ENCODE results near the gene CDK11A.
A peak's percentile ranks its signal among the peaks of the same experiment; 100 is the strongest.
"Not testable (repeated sequence)": the region's sequence is repeated elsewhere in the genome, so short reads cannot be mapped to it uniquely, and the experiment has no call there.

The CDK11A gene

DNA sequence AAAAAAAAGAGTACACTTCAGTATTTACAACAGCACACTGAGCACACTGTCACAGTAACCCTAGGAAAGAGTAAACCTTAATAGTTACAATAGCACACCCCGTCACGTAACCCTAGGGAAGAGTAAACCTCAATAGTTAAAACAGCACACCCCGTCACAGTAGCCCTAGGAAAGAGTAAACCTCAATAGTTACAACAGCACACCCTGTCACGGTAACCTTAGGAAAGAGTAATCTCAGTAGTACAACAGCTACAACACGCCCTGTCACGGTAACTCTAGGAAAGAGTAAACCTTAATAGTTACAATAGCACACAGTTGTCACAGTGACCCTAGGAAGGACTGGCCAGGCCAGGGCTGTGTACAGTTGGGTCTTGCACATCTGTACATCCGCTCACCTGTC is 3.0 kb downstream of the CDK11A start:
- no peak for DNase-seq

DNA sequence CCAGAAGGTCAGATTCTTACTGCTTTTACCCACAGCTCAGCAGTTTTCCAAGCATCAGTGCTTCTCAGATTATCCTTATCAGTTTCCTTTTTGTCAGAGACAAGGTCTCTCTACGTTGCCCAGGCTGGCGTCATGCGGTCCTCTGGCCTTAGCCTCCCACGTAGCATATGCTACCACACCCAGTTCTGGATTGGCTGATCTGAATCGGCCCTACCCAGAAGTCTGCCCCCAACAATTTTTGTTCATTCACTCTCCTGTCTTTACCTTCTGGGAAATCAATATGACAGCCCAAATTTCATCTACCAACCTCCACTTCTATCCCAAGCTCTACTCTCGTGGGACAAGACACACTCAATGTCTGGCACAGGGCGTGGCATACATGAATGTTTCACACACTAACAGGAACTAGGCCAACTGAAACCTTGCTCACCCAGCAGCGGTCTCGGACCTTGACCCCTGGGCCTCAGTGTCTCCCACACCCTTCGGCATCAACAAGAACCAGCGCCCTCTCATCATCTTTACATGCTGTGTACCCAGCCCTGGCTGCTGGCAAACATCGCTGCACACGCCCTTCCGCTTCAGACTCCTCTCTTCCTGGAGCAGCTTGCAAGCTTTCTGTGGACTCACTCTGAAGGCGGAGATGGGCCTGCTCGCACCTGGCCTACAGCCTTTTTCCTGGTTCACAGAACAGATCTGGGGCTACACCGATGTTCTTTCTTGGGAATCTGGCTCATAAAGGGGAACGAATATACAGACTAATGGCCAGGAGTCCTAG is 8.9 kb downstream of the CDK11A start:
- DNase-seq: peak; percentile 73

DNA sequence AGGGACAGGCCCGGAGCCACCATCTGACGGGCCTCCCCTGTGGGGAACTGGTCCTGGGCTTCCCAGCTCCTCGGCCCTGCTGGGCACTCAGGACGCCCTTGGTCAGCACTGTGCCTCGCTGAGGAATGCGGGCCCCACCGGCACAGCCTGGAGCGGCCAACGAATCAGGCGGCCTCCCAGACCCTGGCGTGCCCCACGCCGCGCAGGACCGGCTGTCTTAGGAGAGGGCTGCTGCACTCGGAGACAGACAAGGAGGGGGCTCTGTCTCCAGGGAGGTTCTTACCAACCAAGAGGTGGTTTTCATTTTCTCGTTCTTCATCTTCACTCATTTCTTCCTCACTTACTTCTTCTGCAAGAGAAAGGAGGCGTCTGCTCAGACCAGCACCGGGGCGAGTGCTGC is 16.3 kb downstream of the CDK11A start:
- not testable (repeated sequence) for DNase-seq

DNA sequence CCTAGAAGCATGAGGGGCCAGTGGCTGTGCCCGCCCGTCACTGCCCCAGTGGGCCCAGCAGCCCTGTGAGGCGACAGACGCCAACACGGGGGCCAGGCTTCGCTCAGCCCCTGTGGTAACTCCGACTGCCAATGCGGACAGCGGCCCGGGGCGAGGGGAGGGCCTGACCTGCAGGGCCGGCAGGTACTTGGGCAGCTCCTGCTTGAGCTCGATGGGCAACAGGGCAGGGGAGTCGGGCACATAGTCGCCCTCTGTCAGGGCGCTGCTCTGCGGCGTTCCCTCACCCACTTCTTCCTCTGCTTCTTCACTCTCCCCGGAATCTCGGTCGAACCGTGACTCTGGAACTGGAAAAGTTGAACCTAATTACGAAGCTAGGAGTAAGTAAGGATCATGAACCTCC is 16.9 kb downstream of the CDK11A start:
- DNase-seq: not testable (repeated sequence)

DNA sequence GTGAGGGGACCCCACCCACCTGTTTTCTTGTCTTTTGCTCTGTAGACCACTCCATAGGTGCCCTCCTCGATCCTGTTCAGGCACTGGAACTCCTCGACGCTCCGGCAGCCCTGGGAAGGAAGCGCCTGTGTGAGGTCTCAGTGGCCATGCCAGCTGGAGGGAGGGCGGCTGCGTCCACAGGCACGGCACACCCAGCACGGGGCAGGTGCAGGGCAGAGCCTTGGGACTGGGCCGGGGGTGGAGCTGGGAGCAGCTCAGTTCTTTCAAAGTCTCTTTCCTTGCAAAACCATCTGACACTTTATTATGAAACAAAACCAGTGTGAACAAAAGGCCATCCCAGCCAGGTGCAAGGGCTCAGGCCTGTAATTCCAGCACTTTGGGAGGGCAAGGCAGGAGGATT is 18.5 kb downstream of the CDK11A start:
- DNase-seq: not testable (repeated sequence)

DNA sequence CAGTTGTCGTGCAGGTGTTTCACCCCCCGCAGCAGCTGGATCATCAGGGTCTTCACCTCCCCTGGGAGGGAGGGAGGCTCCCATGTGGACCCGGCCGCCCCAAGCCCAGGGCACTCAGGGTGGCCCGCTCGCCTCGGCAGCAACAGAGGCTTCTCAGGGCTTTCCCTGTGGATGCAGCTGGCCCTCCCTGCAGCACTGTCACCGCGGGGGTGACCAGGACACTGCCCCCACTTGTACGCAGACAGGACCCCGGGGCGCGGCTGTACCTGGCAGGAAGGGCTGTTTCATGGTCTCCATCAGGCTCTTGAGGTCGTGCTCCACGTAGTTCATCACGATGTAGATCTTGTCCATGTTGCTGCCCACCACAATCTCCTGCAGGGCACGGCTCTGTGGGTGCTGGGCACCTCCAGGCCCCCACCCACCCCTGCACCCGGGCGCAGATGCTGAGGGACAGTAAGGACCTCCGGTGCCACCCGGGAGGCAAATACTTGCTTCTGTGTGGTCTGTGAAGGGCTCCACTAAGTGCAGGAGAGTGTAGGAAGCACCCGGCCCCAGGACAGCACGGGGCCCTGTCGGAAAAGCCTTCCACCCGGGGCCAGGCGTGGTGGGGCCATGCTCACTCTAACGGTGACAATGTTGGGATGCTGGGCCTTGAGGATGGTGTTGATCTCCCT is 19.7 kb downstream of the CDK11A start:
- not testable (repeated sequence) for DNase-seq

DNA sequence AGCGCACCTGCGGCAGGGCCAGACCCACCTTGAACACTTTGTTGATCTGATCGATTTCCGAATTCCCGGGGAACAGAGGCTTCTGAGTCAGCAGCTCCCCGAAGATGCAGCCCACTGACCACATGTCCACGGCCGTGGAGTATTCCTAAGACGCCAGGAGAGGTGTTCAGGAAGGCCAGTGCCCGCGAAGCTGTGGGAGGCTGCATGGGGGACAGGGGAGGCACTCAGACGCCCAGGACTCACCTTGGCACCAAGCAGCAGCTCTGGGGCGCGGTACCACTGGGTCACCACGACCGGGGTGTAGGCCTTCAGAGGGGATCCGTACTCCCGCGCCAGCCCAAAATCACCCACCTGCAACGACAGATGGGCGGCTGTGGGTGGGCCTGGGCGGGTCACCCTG is 20.4 kb downstream of the CDK11A start:
- DNase-seq: no peak

DNA sequence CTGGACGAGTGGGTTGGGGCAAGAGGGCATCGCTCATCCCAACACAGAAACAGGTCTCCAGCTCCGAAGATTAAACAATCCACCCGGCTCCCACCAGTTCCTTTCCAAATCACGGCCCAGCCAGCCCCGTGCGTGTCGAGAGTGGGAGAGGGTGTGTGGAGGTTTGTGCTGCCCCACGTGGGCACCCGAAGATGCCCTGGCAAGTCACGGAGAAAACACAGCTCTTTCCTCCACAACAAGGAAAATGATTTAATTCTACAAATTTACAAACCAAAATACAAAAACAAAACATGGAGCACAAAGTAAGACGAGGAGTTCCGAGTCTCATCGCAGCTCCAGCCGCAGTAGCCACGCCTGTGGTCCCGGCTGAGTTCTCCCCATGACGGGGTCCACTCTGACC is 21.7 kb downstream of the CDK11A start:
- not testable (repeated sequence) for DNase-seq

DNA sequence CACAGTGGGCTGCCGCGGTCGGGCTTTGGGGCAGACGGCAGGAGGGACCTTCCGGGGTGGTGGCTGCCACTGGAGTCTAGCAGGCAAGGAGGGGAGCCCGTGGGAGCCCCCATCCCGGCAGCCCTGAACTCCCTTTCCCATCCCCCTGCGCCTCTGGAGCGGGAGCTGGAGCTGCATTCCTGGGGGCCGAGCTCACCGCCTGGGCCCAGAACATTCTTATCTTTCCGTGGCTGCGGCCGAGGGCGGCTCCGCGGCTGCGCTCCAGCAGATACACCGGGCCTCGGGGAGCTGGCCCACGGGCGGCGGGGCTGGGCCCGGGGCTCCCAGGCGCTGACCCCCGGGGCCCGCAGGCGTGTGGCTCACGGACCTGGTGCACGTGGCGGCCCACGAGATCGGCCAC is 23.6 kb downstream of the CDK11A start:
- DNase-seq: not testable (repeated sequence)

DNA sequence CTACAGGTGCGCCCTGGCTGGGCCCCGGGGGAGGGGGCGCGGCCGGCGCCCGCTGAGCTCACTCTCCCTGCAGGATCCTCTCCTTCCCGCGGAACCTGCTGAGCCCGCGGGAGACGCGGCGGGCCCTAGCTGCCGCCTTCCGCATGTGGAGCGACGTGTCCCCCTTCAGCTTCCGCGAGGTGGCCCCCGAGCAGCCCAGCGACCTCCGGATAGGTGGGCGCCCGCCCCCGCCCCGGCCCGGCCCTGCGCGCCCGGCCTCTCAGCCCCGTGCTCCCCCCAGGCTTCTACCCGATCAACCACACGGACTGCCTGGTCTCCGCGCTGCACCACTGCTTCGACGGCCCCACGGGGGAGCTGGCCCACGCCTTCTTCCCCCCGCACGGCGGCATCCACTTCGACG is 24.1 kb downstream of the CDK11A start:
- DNase-seq: not testable (repeated sequence)

DNA sequence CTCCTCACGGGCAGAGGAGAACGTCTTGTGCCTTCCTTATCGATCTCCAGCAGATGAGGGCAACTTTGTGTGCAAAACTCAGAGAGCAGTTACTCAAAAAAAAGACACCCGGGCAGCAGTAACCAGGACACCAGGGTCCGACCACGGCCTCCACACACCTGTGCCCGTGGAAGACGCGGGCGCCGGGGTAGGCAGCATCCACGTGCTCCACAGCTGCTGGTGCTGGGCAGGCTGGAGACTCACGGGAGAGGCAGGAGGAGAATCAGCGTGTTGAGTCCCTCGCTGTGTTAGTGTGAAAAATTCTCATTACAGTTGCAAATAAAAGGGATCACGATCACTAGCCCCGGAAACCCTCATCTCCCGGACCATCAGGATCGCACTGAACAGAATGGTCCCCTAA is 25.1 kb downstream of the CDK11A start:
- not testable (repeated sequence) for DNase-seq

DNA sequence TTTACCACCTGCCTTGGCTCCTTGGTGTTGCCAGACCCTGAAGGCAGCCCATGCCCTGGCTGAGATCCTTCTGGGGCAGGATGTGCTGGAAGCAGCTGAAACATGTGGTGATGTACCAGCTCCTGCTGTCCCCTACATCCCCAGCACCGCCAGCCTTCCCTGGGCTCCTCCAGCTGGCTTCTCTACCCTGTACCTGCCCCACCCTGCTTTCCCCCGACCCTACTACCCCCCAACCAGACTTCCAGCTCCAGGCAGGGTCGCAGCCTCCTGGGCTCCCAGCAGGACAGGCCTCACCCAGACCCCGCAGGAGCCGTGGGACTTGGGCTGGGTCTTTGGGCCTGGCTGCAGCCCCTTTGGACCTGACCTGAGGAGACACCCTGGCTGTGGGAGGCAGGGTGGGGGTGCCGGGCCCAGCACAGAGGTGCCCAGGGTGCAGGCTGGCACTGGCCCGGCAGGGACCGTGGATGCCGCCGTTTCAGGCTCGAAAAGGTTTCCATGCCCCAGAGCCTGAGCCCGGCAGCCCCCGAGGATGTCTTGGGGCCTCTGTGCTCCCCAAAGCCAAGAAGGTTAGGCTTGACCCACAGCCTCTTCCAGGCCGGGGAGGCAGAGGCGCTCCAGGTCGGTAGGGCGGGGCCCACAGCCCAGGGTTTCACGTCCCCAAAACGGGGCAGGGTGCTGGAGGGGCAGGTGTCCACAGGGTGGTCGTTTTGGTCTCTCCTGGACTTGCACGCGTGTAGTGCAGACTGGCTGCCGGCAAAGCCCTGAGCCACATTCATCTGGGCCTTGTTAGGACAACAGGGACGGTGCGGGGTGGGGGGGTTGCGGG is 26.6 kb downstream of the CDK11A start:
- DNase-seq: not testable (repeated sequence)

DNA sequence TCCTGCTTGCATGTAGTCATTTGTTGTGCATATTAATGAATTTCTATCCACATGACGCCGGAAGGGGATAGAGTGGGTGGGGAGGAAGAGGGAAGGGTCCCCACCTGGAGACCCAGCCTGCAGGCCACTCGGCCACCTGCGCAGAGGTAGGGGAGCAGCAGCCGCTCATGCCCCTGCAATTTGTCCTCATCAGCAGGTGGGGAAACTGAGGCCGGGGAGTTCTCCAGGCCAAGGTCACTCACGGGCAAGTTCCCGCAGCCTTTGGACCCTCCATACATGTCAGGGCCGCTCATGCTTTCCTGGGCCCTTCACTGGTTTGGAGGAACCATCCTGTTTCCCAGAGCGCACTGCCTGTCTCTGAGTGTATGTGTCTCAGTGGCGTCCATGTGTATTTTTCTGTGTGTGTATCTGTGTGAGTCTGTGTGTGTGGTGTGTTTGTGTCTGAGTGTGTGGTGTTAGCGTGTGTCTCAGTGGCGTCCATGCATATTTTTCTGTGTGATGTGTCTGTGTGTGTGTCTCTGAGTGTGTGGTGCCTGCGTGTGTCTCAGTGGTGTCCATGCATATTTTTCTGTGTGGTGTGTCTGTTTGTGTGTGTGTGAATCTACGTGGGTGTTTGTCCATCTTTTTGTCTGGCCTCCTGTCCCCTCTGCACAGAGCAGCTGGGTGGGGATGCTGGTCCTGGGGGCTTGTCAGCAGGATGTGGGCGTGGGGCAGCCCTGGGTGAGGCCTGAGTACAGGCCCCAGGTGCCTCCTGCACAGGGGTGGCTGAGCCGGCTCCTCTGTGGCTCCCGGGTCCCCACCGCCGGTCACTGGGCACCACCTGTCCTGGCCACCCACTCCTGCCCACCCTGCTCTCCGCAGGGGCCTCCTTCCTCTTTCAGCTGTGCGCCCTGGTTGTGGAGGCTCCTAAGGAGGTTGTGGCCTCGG is 27.5 kb downstream of the CDK11A start:
- not testable (repeated sequence) for DNase-seq

DNA sequence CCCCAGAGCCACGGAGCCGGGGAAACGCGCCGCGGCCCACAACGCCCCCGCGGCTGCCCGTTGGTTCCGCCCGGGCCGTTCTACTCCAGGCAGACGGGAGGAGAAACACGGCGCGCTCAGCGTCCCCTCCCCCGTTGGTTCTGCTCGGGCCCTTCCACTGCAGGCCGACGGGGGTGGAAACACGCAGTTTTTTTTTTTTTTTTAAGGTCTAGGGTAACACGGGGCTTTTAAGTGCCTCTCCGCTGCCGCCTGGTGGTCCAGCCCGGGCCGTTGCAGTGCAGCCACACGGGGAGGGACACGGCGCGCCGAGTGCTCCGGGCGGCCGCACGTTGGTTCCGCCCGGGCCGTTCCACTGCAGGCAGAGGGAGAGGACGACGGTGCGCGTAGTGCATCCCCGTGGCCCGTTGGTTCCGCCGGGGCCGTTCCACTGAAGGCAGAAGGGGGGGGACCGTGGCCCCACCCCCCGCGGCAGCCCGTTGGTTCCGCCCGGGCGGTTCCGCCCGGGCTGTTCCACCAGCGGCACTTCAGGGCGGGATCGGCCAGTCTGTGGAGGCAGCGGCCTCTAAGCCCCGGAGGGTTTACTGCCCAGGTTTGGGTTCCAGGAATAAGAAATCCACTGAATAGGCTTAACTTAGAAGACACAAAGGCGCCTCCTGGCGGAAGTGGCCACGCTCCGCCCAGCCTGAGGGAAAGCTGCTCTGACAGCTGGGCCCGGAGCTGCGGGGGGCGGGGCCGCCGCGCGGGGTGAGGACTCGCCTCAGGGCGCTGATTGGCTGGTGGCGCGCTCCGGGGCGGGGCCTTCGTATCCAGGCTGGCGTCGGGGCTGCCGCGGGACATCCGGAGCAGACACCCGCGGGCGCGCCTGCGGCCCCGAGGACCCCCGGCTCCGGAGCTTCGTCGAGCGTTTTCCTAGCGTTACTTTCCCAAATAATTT is 31.2 kb downstream of the CDK11A start, which contains the start of gene SLC35E2B:
Gene SLC35E2B, minus strand, starts transcription at position 82 of the 934 bp plus-strand sequence. CDS start 16,096 bp downstream, outside the sequence.
- peak; percentile 96 for DNase-seq

DNA sequence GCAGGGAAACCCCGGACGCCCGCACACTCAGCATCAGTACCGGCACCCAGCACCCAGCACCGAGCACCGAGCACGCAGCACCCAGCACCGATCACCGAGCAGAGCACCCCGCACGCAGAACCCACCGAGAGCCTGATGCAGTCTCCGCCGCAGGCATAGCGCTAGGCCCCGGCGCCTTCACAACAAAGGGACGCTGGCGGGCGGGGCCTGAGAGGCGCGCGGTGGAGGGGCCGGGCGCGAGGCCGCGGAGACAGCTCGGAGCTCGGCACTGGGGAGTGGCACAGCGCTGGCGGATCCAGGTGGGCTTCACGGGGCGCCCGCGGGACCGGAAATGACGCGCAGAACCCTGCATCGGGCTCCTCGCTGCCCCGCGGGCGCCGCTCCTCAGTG is 31.8 kb downstream of the CDK11A start:
- DNase-seq: peak; percentile 89

DNA sequence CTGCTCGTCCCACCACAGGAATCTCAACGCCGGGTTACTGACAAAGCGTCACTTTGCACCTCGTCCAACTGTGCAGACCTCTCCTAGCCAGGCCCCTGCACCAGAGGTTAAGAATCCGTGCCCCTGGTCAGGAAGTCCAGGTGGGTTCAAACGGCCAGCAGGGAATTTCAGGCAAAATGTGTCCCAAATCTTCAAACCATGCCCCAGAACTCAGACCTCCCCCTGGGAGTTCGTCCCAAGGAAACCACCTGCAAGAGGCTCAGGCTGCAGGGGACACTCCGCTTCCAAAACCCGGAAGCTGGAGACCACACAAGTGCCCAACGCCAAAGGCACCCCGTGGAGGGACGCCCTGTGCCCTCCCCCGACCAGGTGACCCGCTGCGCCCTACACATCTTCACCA is 32.7 kb downstream of the CDK11A start:
- DNase-seq: not testable (repeated sequence)

DNA sequence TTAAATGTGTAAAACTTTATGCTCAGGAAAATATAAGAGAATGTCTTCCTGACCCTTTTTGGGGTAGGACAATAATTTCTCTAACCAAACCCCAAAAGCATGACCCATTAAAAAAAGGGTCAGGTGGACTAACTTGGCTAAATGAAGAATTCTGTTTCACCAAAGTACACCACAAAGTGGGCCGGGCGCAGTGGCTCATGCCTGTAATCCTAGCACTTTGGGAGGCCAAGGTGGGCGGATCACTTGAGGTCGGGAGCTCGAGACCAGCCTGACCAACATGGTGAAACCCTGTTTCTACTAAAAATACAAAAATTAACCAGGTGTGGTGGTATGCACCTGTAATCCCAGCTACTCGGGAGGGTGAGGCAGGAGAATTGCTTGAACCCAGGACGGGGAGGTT is 34.6 kb downstream of the CDK11A start:
- not testable (repeated sequence) for DNase-seq

DNA sequence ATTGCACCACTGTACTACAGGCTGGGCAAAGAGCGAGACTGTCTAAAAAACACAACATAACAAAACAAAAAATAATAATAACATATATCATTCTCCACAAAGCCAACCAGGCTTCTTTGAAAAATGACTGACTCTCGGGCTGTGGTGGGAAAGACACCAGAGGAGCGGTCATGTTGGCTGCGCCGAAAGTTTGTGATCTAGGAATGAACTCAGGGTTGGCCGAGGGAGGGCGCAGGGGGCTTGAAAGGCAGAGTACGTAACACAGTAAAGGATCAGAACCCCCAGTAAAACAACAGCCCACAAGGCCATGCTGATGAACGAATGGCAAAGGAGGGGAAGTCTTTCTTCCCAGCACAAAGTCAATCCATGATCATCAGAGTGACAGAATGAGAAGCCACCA is 36.3 kb downstream of the CDK11A start:
- no peak for DNase-seq

DNA sequence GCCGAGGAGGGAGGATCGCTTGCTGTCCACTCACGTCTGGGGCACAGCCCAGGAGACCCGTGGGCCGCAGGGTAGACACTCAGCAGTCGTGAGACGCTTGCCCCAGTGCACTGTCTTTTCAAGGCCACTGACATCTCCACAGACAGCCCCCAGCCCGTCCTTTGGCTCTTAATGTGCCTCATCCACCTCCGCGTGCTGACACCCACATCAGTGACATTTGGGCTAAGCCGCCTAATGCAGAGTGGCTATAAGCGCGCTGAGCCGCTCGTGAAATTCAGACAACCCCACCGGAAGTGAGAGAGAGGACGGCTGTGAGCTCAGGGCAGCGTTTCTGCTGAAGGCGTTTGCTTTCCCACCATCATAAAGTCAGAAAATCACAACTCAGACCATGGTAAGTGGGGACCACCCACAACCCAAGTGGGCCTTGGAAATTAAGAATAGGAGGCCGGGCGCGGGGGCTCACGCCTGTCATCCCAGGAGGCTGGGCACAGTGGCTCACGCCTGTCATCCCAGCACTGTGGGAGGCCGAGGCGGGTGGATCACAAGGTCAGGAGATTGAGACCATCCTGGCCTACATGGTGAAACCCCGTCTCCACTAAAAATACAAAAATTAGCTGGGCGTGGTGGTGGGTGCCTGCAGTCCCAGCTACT is 40.0 kb downstream of the CDK11A start:
- DNase-seq: no peak

DNA sequence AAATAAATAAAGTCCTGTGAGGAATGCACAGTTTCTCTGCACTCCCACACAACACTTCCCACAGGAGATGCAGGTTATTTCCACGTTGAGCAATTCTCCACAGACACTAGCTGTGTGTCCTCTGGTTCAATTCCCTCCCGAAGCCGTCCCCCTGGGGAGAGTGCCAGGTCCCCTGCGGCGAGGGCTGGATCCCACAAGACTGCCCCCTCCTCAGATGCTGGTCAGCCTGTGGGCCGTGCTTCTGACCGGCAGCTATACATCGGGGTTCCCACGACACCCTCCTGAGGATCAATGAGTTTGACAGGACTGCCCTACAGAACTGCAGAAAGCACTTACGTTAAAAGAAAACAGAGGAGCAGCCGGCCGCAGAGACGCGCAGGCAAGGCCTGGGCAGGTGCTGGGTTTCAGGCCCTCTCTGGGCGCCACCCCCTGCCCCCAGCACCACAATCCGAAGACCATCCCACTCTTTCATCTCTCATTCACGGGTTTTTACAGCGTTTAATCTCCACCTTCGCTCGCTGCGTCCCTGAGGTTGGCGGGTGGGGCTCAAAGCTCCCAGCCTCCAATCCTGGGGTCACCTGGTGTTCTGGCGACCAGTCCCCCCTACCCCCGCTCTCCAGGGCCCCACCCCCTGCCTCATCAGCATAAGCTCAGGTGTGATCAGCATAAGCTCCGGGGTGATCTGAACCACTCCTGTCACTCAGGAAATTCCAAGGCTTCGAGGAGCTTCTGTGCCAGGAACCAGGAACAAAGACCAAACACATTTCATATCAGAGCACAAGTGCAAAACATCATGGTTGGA is 40.9 kb downstream of the CDK11A start:
- DNase-seq: no peak

Data from hematopoietic multipotent progenitor cell treated with erythropoietin and hydrocortisone succinate and interleukin-3 and kit ligand, for 4 days (in vitro differentiated cells).